BJ (cell line): ENCODE results near the gene SPPL2A. TPM values are rescaled to one million over a fixed set of nuclear protein-coding genes. Genes with fewer than 3 reads are reported as not detected.
"Not testable (repeated sequence)": the region's sequence is repeated elsewhere in the genome, so short reads cannot be mapped to it uniquely, and the experiment has no call there.

ENCODE experiments used
- CTCF ChIA-PET: fragments of 350-600 bp; formaldehyde crosslinking; extraction: SDS; loops from one replicate; lab custom pipeline; 2021; ENCODE audit warnings: antibody characterized with exemption, inconsistent platforms; lab: Yijun Ruan, JAX
- POLR2A ChIA-PET: fragments of 300-600 bp; sonication (Branson Sonifier 250); formaldehyde crosslinking; extraction: SDS; loops from one replicate; lab custom pipeline; 2021; ENCODE audit warnings: antibody characterized with exemption; lab: Charles Lee
- DNase-seq: peaks from one replicate; pipeline ENCODE4 v3.0.0-alpha.2; 2011; ENCODE audit warnings: low read depth
- H3K27me3 ChIP-seq: 2 replicates; pipeline ENCODE4 v1.6.0; 2011; ENCODE audit warnings: low read length; ENCODE audit not compliant: control insufficient read depth, insufficient read depth
- H3K36me3 ChIP-seq: 2 replicates; pipeline ENCODE4 v1.5.1; 2011; ENCODE audit warnings: low read length; ENCODE audit not compliant: control insufficient read depth, insufficient read depth
- H3K4me3 ChIP-seq: 2 replicates; pipeline ENCODE4 v1.5.1; 2011; ENCODE audit warnings: low read depth, mild to moderate bottlenecking, control low read depth, low read length
- polyA plus RNA-seq: library from polyadenylated mRNA; depleted of rRNA; stranded (reverse); fragments of >200 nt; gene quantifications from 2 replicates; pipeline ENCODE4 v1.2.3, GENCODE V29; 2011
- TF ChIP-seq, protein P1 (sequence below): IDR thresholded peaks from 2 replicates; pipeline ENCODE4 v1.5.1; 2011; ENCODE audit warnings: low read depth, mild to moderate bottlenecking, control low read depth, inconsistent platforms, low read length, moderate library complexity; ENCODE audit not compliant: insufficient read depth

The SPPL2A gene
- polyA plus RNA-seq, 1 experiment, result 48.6 TPM

DNA sequence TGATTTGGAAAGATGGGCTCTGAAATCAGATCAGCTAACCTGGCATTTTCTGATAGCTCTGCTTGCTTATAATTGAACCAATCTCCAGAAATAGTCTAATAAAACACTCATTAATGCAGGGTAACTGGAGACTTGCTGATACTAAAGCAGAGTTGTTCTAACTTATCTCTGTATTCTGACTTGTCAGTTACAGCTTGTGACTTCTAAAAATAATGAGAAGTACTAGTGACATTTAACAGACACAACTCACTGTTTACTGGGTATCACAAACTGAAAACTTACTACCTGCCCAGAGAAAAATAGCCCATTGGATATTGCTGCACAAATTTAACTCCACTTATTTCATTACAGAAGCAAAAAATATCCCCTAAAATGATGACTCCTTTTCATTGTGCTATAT, 54.9 kb downstream of the SPPL2A start:
- Histone ChIP-seq H3K36me3 (no peaks in the 10 kb centered on the region), H3K4me3 (no peak overlapping the region), H3K27me3 (no peaks in the 10 kb centered on the region)
- ChIA-PET CTCF (interaction anchor here (1.7 kb wide), 1 partner anchor 9 kb away, joined by 3 read pairs; no protein-coding TSS in a partner anchor), POLR2A (no interaction called here)
- TF ChIP-seq, protein P1, sequence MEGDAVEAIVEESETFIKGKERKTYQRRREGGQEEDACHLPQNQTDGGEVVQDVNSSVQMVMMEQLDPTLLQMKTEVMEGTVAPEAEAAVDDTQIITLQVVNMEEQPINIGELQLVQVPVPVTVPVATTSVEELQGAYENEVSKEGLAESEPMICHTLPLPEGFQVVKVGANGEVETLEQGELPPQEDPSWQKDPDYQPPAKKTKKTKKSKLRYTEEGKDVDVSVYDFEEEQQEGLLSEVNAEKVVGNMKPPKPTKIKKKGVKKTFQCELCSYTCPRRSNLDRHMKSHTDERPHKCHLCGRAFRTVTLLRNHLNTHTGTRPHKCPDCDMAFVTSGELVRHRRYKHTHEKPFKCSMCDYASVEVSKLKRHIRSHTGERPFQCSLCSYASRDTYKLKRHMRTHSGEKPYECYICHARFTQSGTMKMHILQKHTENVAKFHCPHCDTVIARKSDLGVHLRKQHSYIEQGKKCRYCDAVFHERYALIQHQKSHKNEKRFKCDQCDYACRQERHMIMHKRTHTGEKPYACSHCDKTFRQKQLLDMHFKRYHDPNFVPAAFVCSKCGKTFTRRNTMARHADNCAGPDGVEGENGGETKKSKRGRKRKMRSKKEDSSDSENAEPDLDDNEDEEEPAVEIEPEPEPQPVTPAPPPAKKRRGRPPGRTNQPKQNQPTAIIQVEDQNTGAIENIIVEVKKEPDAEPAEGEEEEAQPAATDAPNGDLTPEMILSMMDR, result no peak
- DNase-seq, result no peak

DNA sequence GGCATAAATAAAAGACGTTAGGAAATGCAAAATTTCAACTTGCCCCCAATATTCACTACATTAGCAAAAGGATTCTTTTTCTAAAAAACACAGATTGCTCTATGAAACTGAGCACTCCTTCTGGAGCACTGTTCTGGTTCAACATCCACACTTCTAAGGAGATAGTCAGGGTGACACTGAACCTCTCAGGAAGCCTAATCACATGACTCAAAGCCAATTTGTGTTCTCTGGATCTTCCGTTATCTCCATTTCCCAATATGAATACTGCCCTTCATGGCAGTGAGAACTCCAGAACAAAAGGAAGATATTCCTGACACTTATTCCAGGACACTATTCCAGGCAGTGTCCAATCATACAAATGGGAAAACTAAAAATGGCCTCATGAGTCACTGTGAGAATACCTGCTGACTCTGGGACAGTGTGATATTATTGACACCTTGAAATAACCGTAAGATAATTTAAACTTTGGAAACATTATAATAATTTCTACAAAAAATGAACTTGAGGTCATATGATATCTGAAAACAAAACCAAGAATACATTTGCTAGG, 57.6 kb downstream of the SPPL2A start:
- H3K27me3 ChIP-seq, result no peaks in the 10 kb centered on the region
- no peaks in the 10 kb centered on the region for H3K36me3 ChIP-seq
- TF ChIP-seq, protein P1, result no peak
- CTCF ChIA-PET, result no interaction called here
- no peak overlapping the region for H3K4me3 ChIP-seq
- POLR2A ChIA-PET, result no interaction called here
- no peak for DNase-seq

DNA sequence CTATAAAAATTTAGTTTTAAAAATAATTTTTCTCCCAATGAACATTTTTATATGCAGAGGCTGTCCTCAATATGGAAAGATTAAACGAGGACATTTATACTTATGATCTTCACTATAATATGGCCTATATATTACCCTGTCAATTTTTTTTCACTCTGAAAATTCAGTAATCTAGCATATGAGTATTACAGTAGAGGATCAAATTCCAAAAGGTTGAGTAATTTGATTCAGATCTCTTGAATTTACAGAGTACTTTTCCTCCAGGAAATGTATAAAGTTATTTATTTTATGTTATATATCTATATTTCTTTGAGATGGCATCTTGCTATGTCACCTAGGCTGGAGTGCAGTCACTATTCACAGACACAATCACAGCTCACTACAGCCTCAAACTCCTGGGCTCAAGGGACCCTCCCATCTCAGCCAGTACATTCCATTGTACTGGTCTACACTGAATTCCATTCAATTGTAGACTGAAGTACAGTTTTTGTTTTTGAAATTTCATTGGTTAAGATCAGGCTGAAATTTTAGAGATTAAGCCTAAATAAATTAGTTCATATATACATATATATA, 62.7 kb downstream of the SPPL2A start:
- H3K4me3 ChIP-seq, result no peak overlapping the region
- ChIA-PET CTCF (no interaction called here), POLR2A (no interaction called here)
- H3K27me3 ChIP-seq, result no peaks in the 10 kb centered on the region
- TF ChIP-seq, protein P1, result no peak
- DNase-seq, result no peak
- no peaks in the 10 kb centered on the region for H3K36me3 ChIP-seq

DNA sequence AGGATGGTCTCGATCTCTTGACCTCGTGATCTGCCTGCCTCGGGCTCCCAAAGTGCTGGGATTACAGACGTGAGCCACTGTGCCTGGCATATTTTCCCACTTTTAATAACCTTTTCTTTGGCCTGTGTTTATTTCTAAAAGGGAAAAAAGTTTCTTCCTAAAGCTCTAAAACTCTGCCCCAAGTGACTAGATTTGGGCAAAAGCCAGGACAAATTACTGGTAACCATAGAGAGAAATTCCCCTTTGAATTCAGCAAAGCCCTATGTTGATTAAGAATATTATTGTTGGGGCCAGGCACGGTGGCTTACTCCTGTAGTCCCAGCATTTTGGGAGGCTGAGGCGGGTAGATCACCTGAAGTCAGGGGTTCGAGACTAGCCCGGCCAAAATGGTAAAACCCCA, 67.4 kb downstream of the SPPL2A start:
- TF ChIP-seq, protein P1, result no peak
- DNase-seq, result no peak
- Histone ChIP-seq H3K4me3 (no peak overlapping the region), H3K36me3 (no peaks in the 10 kb centered on the region), H3K27me3 (no peaks in the 10 kb centered on the region)
- CTCF ChIA-PET, result interaction anchor here (0.7 to 0.9 kb wide), 2 partner anchors 93 to 179 kb away, joined by 3 to 6 read pairs; no protein-coding TSS in a partner anchor
- POLR2A ChIA-PET, result no interaction called here

DNA sequence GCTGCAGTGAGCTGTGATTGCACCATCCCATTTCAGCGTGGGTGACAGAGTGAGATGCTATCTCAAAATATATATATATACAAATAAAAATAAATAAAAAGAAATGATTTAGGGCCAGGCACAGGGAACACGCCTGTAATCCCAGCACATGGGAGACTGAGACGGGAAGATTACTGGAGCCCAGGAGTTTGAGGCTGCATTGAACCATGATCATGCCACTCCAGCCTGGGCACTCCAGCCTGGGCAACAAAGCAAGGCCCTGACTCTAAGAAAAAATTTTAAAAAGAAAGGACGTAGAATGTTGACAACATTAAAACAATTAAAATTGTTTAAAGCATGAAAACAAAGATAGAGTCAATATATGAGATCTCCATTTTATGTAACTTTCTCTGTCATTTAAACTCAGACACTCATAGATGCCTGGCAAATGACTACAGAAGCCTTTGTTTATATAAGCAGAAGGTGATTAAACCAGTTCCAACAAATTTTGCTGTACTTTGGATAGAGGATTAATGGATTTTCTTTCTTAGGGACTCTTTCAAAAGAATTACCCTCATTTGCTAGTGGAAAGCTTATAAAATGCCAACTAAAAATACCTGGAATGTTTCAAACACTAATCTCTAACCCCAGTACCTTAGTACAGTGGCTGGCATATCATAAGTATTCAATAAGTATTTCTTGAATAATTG, 68.3 kb downstream of the SPPL2A start:
- no peak for DNase-seq
- H3K27me3 ChIP-seq, result no peaks in the 10 kb centered on the region
- POLR2A ChIA-PET, result no interaction called here
- H3K4me3 ChIP-seq, result no peak overlapping the region
- CTCF ChIA-PET, result interaction anchor here (0.6 to 0.7 kb wide), 2 partner anchors 180 to 348 kb away, joined by 3 to 4 read pairs; no protein-coding TSS in a partner anchor
- TF ChIP-seq, protein P1, result no peak
- no peaks in the 10 kb centered on the region for H3K36me3 ChIP-seq

DNA sequence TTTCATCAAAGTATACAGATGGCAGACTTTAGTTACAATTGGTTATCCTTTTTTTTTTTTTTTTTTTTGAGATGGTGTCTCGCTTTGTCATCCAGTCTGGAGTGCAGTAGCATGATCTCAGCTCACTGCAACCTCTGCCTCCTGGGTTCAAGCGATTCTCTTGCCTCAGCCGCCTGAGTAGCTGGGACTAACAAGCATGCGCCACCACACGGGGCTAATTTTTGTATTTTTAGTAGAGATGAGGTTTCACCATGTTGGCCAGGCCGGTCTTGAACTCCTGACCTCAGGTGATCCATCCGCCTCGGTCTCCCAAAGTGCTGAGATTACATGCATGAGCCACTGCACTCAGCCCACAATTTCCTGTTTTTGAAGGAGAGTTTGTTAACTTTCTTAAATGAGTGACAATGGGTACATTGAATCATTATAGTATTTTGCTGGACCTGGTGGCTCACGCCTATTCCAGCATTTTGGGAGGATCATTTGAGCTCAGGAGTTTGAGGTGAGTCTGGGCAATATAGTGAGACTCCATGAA, 70.8 kb downstream of the SPPL2A start:
- CTCF ChIA-PET, result interaction anchor here (0.7 kb wide), 1 partner anchor 116 kb away, joined by 3 read pairs; no protein-coding TSS in a partner anchor
- DNase-seq, H3K27me3 ChIP-seq, H3K4me3 ChIP-seq, POLR2A ChIA-PET, H3K36me3 ChIP-seq: not testable (repeated sequence)
